ENCODE measurements around the gene KCTD11. TPM values are rescaled to one million over a fixed set of nuclear protein-coding genes. Genes with fewer than 3 reads are reported as not detected.

KCTD11 gene
- total and polyA plus RNA-seq, 2 of the 13 experiments (the other 11 are each of a cell fraction or from before 2014, with no cell fraction given), result 1.6 to 2.6 TPM

GRCh38 chr17:7394452-7395191, 42.7 kb downstream of the KCTD11 start, which contains the start of gene PLSCR3 (continued):
- TF ChIP-seq CTCF (CRISPR knock-in tag; IDR thresholded peaks at IDR 0.05) (peak; percentile 53), TBX3 (IDR thresholded peaks at IDR 0.05; ENCODE audit: borderline replicate concordance) (no peak), ZNF121 (CRISPR knock-in tag; IDR thresholded peaks at IDR 0.05) (no peak; the same call in 1 of the 2 replicates), POLR2G (IDR thresholded peaks at IDR 0.05; ENCODE audit: low read depth, low read length) (peak; percentile 85), DPF2 (CRISPR knock-in tag; IDR thresholded peaks at IDR 0.05; ENCODE audit: borderline replicate concordance, low read depth) (no peak), ZBTB37 (CRISPR knock-in tag; IDR thresholded peaks at IDR 0.05) (no peak), PHF5A (CRISPR knock-in tag; IDR thresholded peaks at IDR 0.05; ENCODE audit: low read depth, unreplicated experiment) (peak; percentile 28), SMARCC2 (IDR thresholded peaks at IDR 0.05) (no peak), KDM5B (CRISPR knock-in tag; IDR thresholded peaks at IDR 0.05; ENCODE audit: borderline replicate concordance) (peak; percentile 48; the same call in 1 of the 2 replicates), CEBPB (IDR thresholded peaks at IDR 0.05; ENCODE audit: borderline replicate concordance, low read depth, low read length) (peak; percentile 6; the same call in 1 of the 2 replicates), ZNF543 (CRISPR knock-in tag; IDR thresholded peaks at IDR 0.05) (0 out of 2 replicates have a peak, but pooled peaks have one; percentile 13), ZNF337 (CRISPR knock-in tag; IDR thresholded peaks at IDR 0.05; ENCODE audit: borderline replicate concordance, low read depth) (no peak), HNRNPUL1 (IDR thresholded peaks at IDR 0.05; ENCODE audit: low read depth, low read length) (no peak), SKI (IDR thresholded peaks at IDR 0.05; ENCODE audit: partially characterized antibody) (peak; percentile 32), ZNF607 (CRISPR knock-in tag; IDR thresholded peaks at IDR 0.05; ENCODE audit: borderline replicate concordance) (no peak; the same call in 1 of the 2 replicates), CENPX (CRISPR knock-in tag; IDR thresholded peaks at IDR 0.05) (no peak), CREBL2 (CRISPR knock-in tag; IDR thresholded peaks at IDR 0.05; ENCODE audit: borderline replicate concordance) (peak; percentile 79; the same call in 1 of the 2 replicates), PREB (CRISPR knock-in tag; IDR thresholded peaks at IDR 0.05) (no peak), ZNF18 (CRISPR knock-in tag; IDR thresholded peaks at IDR 0.05; ENCODE audit: insufficient replicate concordance) (no peak), ZNF768 (CRISPR knock-in tag; IDR thresholded peaks at IDR 0.05) (peak; percentile 62), ZSCAN31 (CRISPR knock-in tag; IDR thresholded peaks at IDR 0.05; ENCODE audit: low read depth) (peak; percentile 82), ZFYVE20 (CRISPR knock-in tag; IDR thresholded peaks at IDR 0.05; ENCODE audit: borderline replicate concordance, low read depth) (peak; percentile 82; the same call in 1 of the 2 replicates), ZNF841 (CRISPR knock-in tag; IDR thresholded peaks at IDR 0.05; ENCODE audit: borderline replicate concordance) (0 out of 2 replicates have a peak, but pooled peaks have one; percentile 40)
